GM12878 (cell line): ENCODE measurements around the gene ZFPM1. TPM values are rescaled to one million over a fixed set of nuclear protein-coding genes. Genes with fewer than 3 reads are reported as not detected.

Experiments used
- ATAC-seq: fragments of 200-7000 bp; cut with Tn5 transposase; 3 replicates; pipeline ENCODE4 v1.9.1; 2020; ENCODE audit warnings: mild to moderate bottlenecking, moderate library complexity
- BruUV-seq: library from RNA; stranded (reverse); fragments of 400-500 nt; replicated peaks from 2 replicates; lab custom pipeline; 2021; lab: Mats Ljungman, UMichigan
- CTCF ChIA-PET: fragments of 300-600 bp; sonication (Branson Sonifier 250); formaldehyde crosslinking; extraction: SDS; loops from one replicate; lab custom pipeline; 2021; ENCODE audit warnings: inconsistent platforms; lab: Yijun Ruan, JAX
- POLR2A ChIA-PET: fragments of 350-600 bp; formaldehyde crosslinking; extraction: SDS; loops from one replicate; lab custom pipeline; 2021; ENCODE audit warnings: inconsistent platforms; lab: Charles Lee
- RAD21 ChIA-PET: fragments of 300-600 bp; sonication (Branson Sonifier 250); formaldehyde crosslinking; loops from one replicate; lab custom pipeline; 2023; ENCODE audit warnings: antibody characterized with exemption; ENCODE audit not compliant: unreplicated experiment; lab: Charles Lee
- SMC1A ChIA-PET: fragments of 300-600 bp; sonication (Branson Sonifier 250); formaldehyde crosslinking; loops from one replicate; lab custom pipeline; 2023; ENCODE audit not compliant: unreplicated experiment, uncharacterized antibody; lab: Charles Lee
- DNase-seq: peaks from one replicate; pipeline ENCODE4 v3.0.0-alpha.2; 2011; ENCODE audit warnings: low read depth, low spot score
- FAIRE-seq: peaks from 3 replicates; lab custom pipeline; 2011; peaks lifted over from hg19 to GRCh38; lab: Jason Lieb, UNC
- H2AFZ ChIP-seq: 2 replicates; pipeline ENCODE4 v1.6.0; 2011; ENCODE audit warnings: low read depth, low read length, control low read depth; ENCODE audit not compliant: control insufficient read depth
- H3K27ac ChIP-seq: 2 replicates; pipeline ENCODE4 v1.5.1; 2011; ENCODE audit warnings: control low read depth; ENCODE audit not compliant: control insufficient read depth, insufficient read depth
- H3K27me3 ChIP-seq, 2 experiments: replicated peaks in 1 of 2; 2 replicates each; pipeline versions ENCODE4 v1.6.0 to v1.6.1; 2011; ENCODE audit warnings: low read length in 1 of 2; ENCODE audit not compliant: control insufficient read depth in 2 of 2, insufficient read depth in 2 of 2
- H3K36me3 ChIP-seq, 2 experiments: 2 replicates each; pipeline ENCODE4 v1.5.1; 2011; ENCODE audit warnings: low read length in 1 of 2; ENCODE audit not compliant: control insufficient read depth in 2 of 2, insufficient read depth in 2 of 2
- H3K4me1 ChIP-seq: 2 replicates; pipeline ENCODE4 v1.6.1; 2011; ENCODE audit warnings: mild to moderate bottlenecking, low read length, moderate library complexity, mixed read lengths; ENCODE audit not compliant: control insufficient read depth, insufficient read depth
- H3K4me2 ChIP-seq: 2 replicates; pipeline ENCODE4 v1.6.0; 2011; ENCODE audit warnings: control low read depth; ENCODE audit not compliant: control insufficient read depth, insufficient read depth
- H3K4me3 ChIP-seq: fragments of 200-600 bp; sonication (generic); 2 replicates; pipeline ENCODE4 v1.5.1; 2016
- H3K79me2 ChIP-seq: 2 replicates; pipeline ENCODE4 v1.6.0; 2011; ENCODE audit warnings: low read length; ENCODE audit not compliant: control insufficient read depth, insufficient read depth
- H3K9ac ChIP-seq: 2 replicates; pipeline ENCODE4 v1.8.0; 2011; ENCODE audit warnings: low read length, control low read depth, mixed read lengths; ENCODE audit not compliant: control insufficient read depth, insufficient read depth
- H3K9me3 ChIP-seq: replicated peaks from 3 replicates; pipeline ENCODE4 v1.5.1; 2011; ENCODE audit warnings: mild to moderate bottlenecking, low read length; ENCODE audit not compliant: control insufficient read depth, insufficient read depth
- H4K20me1 ChIP-seq: 2 replicates; pipeline ENCODE4 v1.6.0; 2011; ENCODE audit not compliant: control insufficient read depth, insufficient read depth
- BMI1 ChIP-seq: fragments of 450-650 bp; IDR thresholded peaks from 2 replicates; pipeline ENCODE4 v1.6.1; 2016; ENCODE audit warnings: mild to moderate bottlenecking, moderate library complexity, borderline replicate concordance
- CHD2 ChIP-seq: IDR thresholded peaks from 2 replicates; pipeline ENCODE4 v1.6.1; 2011; ENCODE audit warnings: low read depth, low read length, improper control_type of control experiment, borderline replicate concordance
- ETV6 ChIP-seq, 2 experiments: fragments of 450-650 bp in 1 of 2; IDR thresholded peaks in 1 of 2; conservative IDR thresholded peaks in 1 of 2; 2 replicates each; pipeline ENCODE4 v1.6.1; 2014; ENCODE audit warnings: antibody characterized with exemption in 1 of 2, borderline replicate concordance in 1 of 2, low read depth in 1 of 2, mild to moderate bottlenecking in 1 of 2, moderate library complexity in 1 of 2
- HCFC1 ChIP-seq: fragments of 150-350 bp; IDR thresholded peaks from 2 replicates; pipeline ENCODE4 v1.6.1; 2014; ENCODE audit warnings: low read length
- MEF2B ChIP-seq: fragments of 450-650 bp; IDR thresholded peaks from 2 replicates; pipeline ENCODE4 v1.6.1; 2018; ENCODE audit warnings: mild to moderate bottlenecking, moderate library complexity; ENCODE audit not compliant: partially characterized antibody, poor library complexity, severe bottlenecking
- POLR2AphosphoS2 ChIP-seq: IDR thresholded peaks from 2 replicates; pipeline ENCODE4 v1.6.1; 2011; ENCODE audit warnings: low read depth, mild to moderate bottlenecking, low read length, improper control_type of control experiment, moderate library complexity
- ZBTB11 ChIP-seq: fragments of 450-650 bp; formaldehyde crosslinking; IDR thresholded peaks from 2 replicates; pipeline ENCODE4 v1.5.0; 2022; ENCODE audit warnings: mild to moderate bottlenecking, missing genetic modification characterization
- ZBTB40 ChIP-seq: fragments of 450-650 bp; IDR thresholded peaks from 2 replicates; pipeline ENCODE4 v1.6.1; 2016; ENCODE audit warnings: mild to moderate bottlenecking, moderate library complexity, borderline replicate concordance
- WGBS: methylation state at CpG from one replicate; pipeline ENCODE4 v1.1.6; 2016; ENCODE audit warnings: low lambda C conversion rate; ENCODE audit not compliant: insufficient replicate concordance, insufficient coverage; ENCODE audit errors: missing lambda C conversion rate; 5-methylcytosine and 5-hydroxymethylcytosine counted together
- in situ Hi-C: fragments of 300-500 bp; cut with MboI; formaldehyde crosslinking; loops from 9 replicates; pipeline ENCODE4 v1.14.3; 2018; ENCODE audit warnings: mixed read lengths
- intact Hi-C: fragments of 100-400 bp; cut with micrococcal nuclease; formaldehyde crosslinking; loops from one replicate; pipeline ENCODE4 v1.14.2; 2022; ENCODE audit not compliant: unreplicated experiment
- polyA plus RNA-seq, 11 experiments: library from polyadenylated mRNA; depleted of rRNA in 4 of 11; unstranded in 6 of 11; stranded (reverse) in 5 of 11; fragments of >200 nt; fragmentation: Nextera tagmentation in 4 of 11; fragmentation: Illumina TruSeq in 1 of 11; extraction: Ambion mirVana in 4 of 11; extraction: Trizol in 1 of 11; gene quantifications; 1 replicate in 1 of 11; 2 replicates in 10 of 11; pipeline versions ENCODE4 v1.2.1 to v1.2.3, GENCODE V29; 2011 to 2016; ENCODE audit warnings: inconsistent platforms in 2 of 11, missing spikeins in 2 of 11, low read depth in 1 of 11
- total RNA-seq, 4 experiments: library from RNA; depleted of rRNA in 3 of 4; stranded (reverse); fragments of >200 nt in 3 of 4; fragmentation: Illumina TruSeq in 1 of 4; extraction: Trizol in 1 of 4; gene quantifications; 2 replicates each; pipeline versions ENCODE4 v1.2.1 to v1.2.3, GENCODE V29; 2013 to 2021
- TF ChIP-seq, protein P1 (sequence below): IDR thresholded peaks from 2 replicates; pipeline ENCODE4 v1.6.1; 2012; ENCODE audit warnings: low read depth, low read length, improper control_type of control experiment
- TF ChIP-seq, protein P2 (sequence below): fragments of 450-650 bp; conservative IDR thresholded peaks from 2 replicates; pipeline ENCODE4 v1.6.1; 2017; ENCODE audit warnings: mild to moderate bottlenecking, moderate library complexity

The ZFPM1 gene
- total and polyA plus RNA-seq, 10 of the 15 experiments (the other 5 are each of a cell fraction or from before 2014, with no cell fraction given) = 0.02 to 5.1 (median 0.30) TPM

DNA sequence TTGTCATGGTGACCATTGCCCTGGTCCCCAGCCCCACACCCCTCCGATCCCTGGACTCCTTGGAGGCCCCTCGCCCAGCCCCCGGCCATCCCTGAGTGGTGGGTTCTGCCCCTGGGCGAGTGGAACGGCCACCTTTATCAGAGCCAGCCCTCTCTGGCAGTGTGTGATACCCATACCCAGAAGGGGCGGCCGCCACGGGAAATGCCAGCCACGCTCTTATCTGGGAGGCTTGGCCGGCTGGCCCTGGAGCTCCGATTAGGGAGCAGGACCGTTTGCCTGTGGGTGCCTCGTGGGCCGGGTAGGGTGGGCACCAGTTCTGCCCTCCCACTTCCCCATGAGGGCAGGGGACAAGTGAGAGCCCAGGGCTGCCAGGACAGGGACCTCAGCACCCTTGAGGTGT, 58.8 kb downstream of the ZFPM1 start (continued):
- TF ChIP-seq ZBTB11 (CRISPR knock-in tag) = no peak
- TF ChIP-seq, protein P1, sequence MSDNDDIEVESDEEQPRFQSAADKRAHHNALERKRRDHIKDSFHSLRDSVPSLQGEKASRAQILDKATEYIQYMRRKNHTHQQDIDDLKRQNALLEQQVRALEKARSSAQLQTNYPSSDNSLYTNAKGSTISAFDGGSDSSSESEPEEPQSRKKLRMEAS = no peak

GRCh38 chr16:88512728-88513696, 59.9 kb downstream of the ZFPM1 start:
- no peaks in the 10 kb centered on the region for H3K9me3 ChIP-seq
- WGBS = 70% methylated on average over 33 of the region's 35 CpGs
- no peaks in the 10 kb centered on the region for H3K36me3 ChIP-seq
- H4K20me1 ChIP-seq = no peaks in the 10 kb centered on the region
- ChIA-PET SMC1A (no interaction called here), CTCF (no interaction called here), RAD21 (no interaction called here), POLR2A (no interaction called here)
- H3K27me3 ChIP-seq = no peaks in the 10 kb centered on the region
- ATAC-seq (no peak), DNase-seq (no peak), FAIRE-seq (no peak)
- no peak overlapping the region for H2AFZ ChIP-seq
- no TSS peak for BruUV-seq
- no peaks in the 10 kb centered on the region for H3K79me2 ChIP-seq
- in situ Hi-C loops (no loop called here), intact Hi-C loops (no loop called here)
- H3K9ac ChIP-seq = no peak overlapping the region
- H3K4me3 ChIP-seq = no peak overlapping the region
- H3K4me1 ChIP-seq = no peaks in the 10 kb centered on the region
- no peak overlapping the region for H3K4me2 ChIP-seq
- H3K27ac ChIP-seq = no peak overlapping the region
- TF ChIP-seq HCFC1 (no peak), MEF2B (no peak), BMI1 (no peak), POLR2AphosphoS2 (no peak), ZBTB40 (no peak), ETV6 (conservative IDR thresholded peaks at IDR 0.05 in 1 of 2, IDR thresholded peaks at IDR 0.05 in 1 of 2; ENCODE audit: borderline replicate concordance in 1 of 2, low read depth in 1 of 2) (no peak), CHD2 (no peak)
- TF ChIP-seq, protein P2, sequence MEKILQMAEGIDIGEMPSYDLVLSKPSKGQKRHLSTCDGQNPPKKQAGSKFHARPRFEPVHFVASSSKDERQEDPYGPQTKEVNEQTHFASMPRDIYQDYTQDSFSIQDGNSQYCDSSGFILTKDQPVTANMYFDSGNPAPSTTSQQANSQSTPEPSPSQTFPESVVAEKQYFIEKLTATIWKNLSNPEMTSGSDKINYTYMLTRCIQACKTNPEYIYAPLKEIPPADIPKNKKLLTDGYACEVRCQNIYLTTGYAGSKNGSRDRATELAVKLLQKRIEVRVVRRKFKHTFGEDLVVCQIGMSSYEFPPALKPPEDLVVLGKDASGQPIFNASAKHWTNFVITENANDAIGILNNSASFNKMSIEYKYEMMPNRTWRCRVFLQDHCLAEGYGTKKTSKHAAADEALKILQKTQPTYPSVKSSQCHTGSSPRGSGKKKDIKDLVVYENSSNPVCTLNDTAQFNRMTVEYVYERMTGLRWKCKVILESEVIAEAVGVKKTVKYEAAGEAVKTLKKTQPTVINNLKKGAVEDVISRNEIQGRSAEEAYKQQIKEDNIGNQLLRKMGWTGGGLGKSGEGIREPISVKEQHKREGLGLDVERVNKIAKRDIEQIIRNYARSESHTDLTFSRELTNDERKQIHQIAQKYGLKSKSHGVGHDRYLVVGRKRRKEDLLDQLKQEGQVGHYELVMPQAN = no peak
